Middle frontal gyrus (tissue), 1 donor: ENCODE results near the gene ENOSF1.
"Not testable (repeated sequence)": the region's sequence is repeated elsewhere in the genome, so short reads cannot be mapped to it uniquely, and the experiment has no call there.

Experiments
- DNase-seq: peaks from one replicate; pipeline ENCODE4 v3.0.0-alpha.2; 2015; ENCODE audit warnings: low spot score; ENCODE audit errors: extremely low spot score

ENOSF1 gene

GRCh38 chr18:706405-706804 lies 6.0 kb downstream of the ENOSF1 start:
- no peak for DNase-seq

GRCh38 chr18:703213-703967 lies 9.0 kb downstream of the ENOSF1 start:
- DNase-seq = no peak

- DNase-seq = no peak
Observed at GRCh38 chr18:697800-698199, 14.6 kb downstream of the ENOSF1 start.

DNA sequence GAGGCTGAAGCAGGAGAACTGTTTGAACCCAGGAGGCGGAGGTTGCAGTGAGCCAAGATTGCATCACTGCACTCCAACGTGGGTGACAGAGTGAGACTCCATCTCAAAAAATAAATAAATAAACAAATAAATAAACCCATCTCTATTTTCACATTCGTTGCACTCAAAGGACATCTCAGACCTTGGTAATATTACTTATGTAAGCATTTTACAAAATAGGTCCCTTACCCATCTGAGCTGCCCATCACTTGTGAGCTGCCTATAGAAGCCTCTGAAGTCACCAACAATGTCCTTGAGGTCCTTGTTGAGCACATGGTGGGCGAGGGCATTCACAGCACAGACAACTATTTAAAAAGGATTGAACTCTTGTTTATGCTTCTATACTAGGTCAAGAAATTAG lies 15.4 kb downstream of the ENOSF1 start:
- DNase-seq = no peak

GRCh38 chr18:693466-694187 lies 18.8 kb downstream of the ENOSF1 start:
- no peak for DNase-seq

- no peak for DNase-seq
Observed at GRCh38 chr18:692824-693223, 19.6 kb downstream of the ENOSF1 start.

GRCh38 chr18:688323-688722 lies 24.1 kb downstream of the ENOSF1 start:
- DNase-seq = no peak

DNA sequence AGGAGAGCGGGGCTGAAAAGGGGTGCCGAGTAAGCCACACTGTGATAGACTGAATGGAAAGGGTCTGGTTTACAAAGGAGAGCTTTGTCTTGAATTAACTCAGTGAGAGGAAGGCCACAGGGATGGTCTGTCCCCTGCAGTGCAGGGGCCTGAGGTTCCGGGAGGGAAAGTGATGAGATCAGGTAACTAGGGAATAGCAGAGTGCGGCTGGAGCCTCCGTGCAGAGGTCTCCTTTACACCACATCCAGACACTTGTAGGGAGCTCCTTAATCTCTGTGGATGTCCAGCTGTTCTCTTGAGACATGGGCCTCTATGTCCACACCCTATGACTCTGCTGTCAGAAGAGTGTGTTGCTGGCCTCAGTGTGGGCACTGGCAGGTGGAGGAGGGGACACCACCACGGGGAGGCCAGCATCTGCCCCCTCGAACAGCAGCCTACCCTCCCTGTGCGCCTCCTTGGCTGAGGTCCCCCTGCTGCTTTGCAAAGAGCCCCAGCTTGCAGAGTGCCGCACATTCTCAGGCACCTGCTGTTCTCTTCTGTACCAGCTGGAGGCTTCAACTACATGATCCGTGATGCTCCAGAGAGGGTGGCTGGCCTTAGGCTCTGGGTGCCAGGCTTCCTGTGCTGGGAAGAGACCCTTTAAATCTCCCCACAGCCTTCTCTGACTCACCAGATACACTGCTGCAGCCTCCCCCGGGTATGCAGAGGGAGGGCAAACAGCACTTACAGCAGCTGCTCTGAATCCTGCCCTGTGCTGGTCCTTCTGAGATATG lies 25.9 kb downstream of the ENOSF1 start:
- no peak for DNase-seq

DNA sequence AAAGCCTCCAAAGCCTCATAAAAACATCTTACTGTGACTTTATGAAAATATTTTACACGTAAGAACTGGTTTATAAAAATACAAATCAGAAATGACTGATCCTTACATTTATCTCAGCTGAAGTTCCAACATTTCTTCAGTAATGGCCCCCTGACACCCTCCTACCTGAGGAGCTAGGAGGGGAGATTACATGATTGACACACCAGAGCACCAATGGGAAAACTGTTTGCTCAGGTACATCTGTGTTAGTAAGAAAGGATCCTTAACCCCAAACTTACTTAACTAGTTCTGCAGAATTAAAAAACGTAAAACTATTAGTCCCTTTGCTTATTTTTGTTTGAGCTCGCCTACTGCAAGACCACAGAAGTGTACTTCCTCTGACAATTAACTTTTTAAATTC lies 27.0 kb downstream of the ENOSF1 start:
- DNase-seq = no peak

DNA sequence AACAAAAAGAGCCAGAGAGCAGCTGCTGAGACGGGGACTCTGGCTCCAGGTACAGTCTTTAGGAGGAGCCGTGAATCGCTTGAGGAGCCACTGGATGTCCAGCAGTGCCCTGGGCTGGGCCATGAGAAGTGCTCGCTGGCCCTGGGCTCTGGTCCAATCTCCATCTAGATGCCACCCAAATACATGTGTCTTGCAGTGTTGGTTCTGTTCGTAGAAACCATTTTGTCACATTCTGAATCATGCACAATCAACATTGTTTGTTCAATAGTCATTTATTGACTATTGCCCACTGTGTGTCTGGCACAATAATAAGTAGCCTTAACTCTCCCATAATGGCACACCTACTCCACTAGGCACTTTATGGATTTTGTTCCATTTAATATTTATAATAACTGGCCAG lies 28.9 kb downstream of the ENOSF1 start:
- DNase-seq = no peak

DNA sequence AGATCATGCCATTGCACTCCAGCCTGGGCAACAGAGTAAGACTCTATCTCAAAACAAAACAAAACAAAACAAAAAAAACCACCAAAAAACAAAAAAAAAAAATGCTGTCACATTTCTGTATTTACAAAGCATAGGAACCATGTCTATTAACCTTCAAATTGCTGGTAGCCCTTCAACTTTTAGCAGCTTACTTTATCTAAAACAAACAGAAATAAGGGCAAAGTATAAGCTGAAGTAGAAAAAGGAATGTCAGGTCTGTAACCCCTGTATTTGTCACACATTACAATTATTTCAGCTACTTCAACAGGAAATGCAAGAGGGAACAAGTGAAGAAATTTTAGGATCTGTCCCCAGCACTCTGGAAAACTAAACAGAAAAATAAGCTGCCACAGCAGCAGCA lies 29.6 kb downstream of the ENOSF1 start:
- DNase-seq = no peak

DNA sequence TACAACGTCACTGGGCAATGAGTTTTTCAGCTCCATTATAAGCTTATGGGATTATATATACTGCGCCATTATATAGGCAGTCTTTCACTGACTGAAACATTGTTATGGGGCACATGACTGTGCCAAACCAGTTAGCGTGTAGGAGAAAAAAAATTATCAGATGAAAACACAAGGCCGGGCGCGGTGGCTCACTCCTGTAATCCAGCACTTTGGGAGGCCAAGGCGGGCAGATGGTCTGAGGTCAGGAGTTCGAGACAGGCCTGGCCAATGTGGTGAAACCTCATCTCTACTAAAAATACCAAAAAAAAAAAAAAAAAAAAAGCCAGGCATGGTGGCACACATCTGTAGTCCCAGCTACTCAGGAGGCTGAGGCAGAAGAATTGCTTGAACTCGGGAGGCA lies 30.0 kb downstream of the ENOSF1 start:
- DNase-seq = not testable (repeated sequence)

DNA sequence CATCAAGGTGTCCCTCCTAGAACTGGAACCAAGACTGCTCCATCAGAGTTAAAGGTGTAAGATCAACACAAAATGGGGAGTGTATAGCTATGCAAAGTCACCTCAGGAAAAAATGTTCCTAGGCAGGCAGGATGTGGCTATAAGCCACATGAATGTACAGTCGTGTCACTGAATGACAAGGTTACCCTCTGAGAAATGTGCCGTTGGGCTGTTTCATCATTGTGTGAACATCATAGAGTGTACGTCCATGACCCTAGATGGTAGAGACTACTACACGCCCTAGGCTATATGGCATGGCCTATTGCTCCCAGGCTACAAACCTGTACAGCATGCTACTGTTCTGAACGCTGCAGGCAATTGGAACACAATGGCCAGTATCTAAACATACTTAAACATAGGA lies 30.4 kb downstream of the ENOSF1 start:
- no peak for DNase-seq

- no peak for DNase-seq
Observed at GRCh38 chr18:680392-680791, 32.0 kb downstream of the ENOSF1 start.

DNA sequence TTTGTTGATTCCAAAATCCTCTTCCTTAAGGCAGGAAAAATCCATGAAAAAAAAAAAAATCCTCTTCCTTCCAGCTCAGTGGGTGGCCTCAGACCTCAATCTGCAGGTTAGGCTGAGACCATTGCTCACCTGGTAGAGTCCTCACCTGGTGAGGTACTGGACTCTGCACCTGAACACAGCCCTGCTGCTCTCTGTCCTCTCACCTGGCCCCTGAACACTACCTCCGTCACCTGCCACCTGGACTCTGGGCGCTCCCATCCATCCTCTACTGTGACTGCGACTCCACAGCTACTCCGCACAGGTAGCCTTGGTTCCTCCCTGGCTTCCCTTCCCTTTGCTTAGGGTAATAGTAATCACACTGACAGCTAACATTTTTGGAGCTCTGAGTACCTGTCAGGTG lies 32.9 kb downstream of the ENOSF1 start:
- no peak for DNase-seq

- no peak for DNase-seq
Observed at GRCh38 chr18:678482-679182, 33.8 kb downstream of the ENOSF1 start.

GRCh38 chr18:677951-678381 lies 34.5 kb downstream of the ENOSF1 start:
- DNase-seq = no peak

DNA sequence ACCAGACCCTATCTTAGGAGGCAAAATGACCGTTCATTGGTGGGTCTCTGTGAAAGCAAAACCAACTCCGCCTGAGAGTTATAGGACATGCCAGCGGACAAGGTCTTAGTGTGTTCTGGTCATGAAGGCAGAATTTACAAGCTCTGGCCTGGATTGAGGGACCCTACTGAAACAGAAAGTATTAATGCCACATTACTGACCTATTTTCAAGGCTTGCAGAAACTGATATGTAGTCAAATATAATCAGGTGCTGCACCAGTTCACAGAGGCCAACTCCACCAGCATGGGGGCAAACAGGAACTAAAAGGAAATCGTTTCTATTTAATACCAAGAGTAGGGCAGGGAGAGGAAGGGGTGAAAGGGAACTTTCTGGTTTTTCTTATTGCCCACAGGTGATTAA lies 35.3 kb downstream of the ENOSF1 start:
- DNase-seq = no peak

DNA sequence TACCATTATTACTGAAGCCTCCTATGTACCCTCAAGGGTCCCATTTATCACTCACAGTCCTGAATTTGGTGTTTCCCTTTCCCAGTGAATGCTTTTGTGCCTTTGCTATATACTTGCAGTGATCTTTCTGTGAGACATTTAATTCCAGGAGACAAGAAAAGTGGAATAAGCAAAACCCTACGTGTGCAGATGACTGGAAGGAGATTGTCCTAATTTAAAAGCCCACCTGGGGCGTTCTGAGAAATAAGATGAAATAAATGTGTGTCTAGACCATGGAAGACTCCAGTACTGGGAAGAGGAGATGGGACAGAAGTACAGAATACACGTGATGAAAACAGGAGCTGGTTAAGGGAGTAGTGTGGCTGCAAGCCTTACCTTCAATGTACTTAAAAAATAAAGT lies 35.7 kb downstream of the ENOSF1 start:
- DNase-seq = no peak

- DNase-seq = no peak
Observed at GRCh38 chr18:676069-676468, 36.4 kb downstream of the ENOSF1 start.

DNA sequence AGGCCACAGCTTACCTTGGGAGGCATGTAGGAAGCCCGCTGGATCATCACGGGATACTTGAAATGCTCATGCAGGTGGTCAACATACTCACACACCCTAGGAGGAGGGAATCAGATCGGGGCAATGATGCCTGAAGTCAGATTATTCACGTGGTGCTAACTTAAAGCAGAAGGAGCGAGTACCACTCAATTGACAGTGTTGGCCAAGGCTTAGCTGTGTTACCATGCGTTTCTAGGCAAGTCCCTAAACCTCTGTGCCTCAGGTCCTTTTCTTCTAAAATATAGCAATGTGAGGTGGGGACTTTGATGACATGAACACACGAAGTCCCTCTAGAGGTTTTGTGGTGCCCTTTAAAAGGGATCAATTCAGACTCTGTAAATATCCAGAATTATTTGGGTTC lies 37.1 kb downstream of the ENOSF1 start:
- DNase-seq = no peak

GRCh38 chr18:673769-674168 lies 38.7 kb downstream of the ENOSF1 start:
- no peak for DNase-seq
